Endothelial cell (in vitro differentiated cells): ENCODE data around the gene NCAPG2. TPM values are rescaled to one million over a fixed set of nuclear protein-coding genes. Genes with fewer than 3 reads are reported as not detected.

Source experiments
- DNase-seq: peaks from one replicate; pipeline ENCODE4 v3.0.0; 2021; ENCODE audit warnings: low spot score
- H3K27ac Mint-ChIP-seq: one replicate; pipeline ENCODE4 v1.8.0; 2021; ENCODE audit warnings: mixed read lengths, inconsistent platforms; ENCODE audit not compliant: unreplicated experiment
- H3K27me3 Mint-ChIP-seq: one replicate; pipeline ENCODE4 v1.8.0; 2021; ENCODE audit warnings: mild to moderate bottlenecking, moderate library complexity, mixed read lengths, inconsistent platforms; ENCODE audit not compliant: unreplicated experiment
- H3K36me3 Mint-ChIP-seq: one replicate; pipeline ENCODE4 v1.8.0; 2021; ENCODE audit warnings: mild to moderate bottlenecking, low read depth, mixed read lengths, inconsistent platforms; ENCODE audit not compliant: unreplicated experiment
- H3K4me1 Mint-ChIP-seq: one replicate; pipeline ENCODE4 v1.8.0; 2021; ENCODE audit warnings: mild to moderate bottlenecking, mixed read lengths, inconsistent platforms; ENCODE audit not compliant: unreplicated experiment
- H3K4me3 Mint-ChIP-seq: one replicate; pipeline ENCODE4 v1.8.0; 2021; ENCODE audit warnings: mild to moderate bottlenecking, mixed read lengths, inconsistent platforms; ENCODE audit not compliant: unreplicated experiment
- H3K9me3 Mint-ChIP-seq: one replicate; pipeline ENCODE4 v1.8.0; 2021; ENCODE audit warnings: mixed read lengths, inconsistent platforms; ENCODE audit not compliant: unreplicated experiment
- total RNA-seq: library from RNA; stranded (reverse); fragmentation: NEBNext Ultra II Directional; extraction: Animal tissue kit (Norgen Biotek cat#: 25700); gene quantifications from one replicate; pipeline ENCODE4 v1.2.1, GENCODE V29; 2021; ENCODE audit not compliant: unreplicated experiment
- TF ChIP-seq, protein P1 (sequence below): fragments of 200-600 bp; sonication (generic); IDR thresholded peaks from one replicate; pipeline ENCODE4 v1.5.0; 2021; ENCODE audit warnings: antibody characterized with exemption; ENCODE audit not compliant: unreplicated experiment

The NCAPG2 gene
- total RNA-seq, 1 donor from 2014 or later, result 25.6 TPM

DNA sequence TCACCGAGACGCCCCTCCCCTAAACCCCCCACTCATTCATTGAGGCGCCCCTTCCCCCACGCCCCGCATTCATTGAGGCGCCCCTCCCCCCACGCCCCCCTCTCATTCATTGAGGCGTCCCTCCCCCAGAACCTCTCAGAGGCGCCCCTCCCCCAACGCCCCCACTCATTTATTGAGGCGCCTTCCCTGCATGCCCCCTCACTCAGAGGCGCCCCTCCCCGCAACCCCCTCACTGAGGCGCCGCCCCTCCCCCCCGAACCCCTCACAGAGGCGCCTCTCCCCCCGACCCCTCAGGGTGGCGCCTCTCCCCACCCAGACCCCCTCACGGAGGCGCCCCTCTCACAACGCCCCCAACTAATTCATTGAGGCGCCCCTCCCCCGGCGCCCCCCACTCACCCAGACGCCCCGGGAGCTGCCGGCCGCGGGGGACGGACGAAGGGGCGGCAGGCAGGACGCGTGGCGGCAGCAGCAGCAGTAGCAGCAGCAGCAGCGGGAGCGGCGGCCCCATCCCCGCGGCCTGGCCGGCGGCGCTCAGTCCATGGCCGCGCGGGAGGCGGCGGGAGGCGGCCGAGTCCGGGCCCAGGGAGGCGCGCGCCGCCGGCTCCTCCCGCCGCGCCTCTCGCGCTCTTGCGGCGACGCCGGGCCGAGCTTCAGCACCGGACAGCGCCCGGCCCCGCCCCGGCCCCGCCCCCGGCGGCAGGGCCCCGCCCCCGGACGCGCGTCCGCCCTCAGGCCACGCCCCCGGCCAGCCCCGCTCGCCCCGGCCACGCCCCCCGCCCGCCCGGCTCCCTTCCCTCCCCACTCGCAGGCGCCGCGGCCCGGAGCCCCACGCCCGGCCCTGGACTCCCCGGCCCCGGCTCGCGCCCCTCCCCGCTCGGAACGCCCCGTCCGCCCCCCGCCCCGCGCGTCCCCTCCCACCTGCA, 117.2 kb downstream of the NCAPG2 start, which contains the start of gene PTPRN2:
Gene PTPRN2, minus strand, starts transcription at position 662 of the 923 bp plus-strand sequence.
- peaks cover 11% of the 10 kb centered on the region for H3K9me3 Mint-ChIP-seq
- H3K36me3 Mint-ChIP-seq, result peaks cover 2% of the 10 kb centered on the region
- H3K27me3 Mint-ChIP-seq, result peaks cover 9% of the 10 kb centered on the region
- DNase-seq, result peak; percentile 67
- H3K4me3 Mint-ChIP-seq, result no peak within 1 kb of the TSS
- H3K4me1 Mint-ChIP-seq, result no peaks in the 10 kb centered on the region
- TF ChIP-seq, protein P1, sequence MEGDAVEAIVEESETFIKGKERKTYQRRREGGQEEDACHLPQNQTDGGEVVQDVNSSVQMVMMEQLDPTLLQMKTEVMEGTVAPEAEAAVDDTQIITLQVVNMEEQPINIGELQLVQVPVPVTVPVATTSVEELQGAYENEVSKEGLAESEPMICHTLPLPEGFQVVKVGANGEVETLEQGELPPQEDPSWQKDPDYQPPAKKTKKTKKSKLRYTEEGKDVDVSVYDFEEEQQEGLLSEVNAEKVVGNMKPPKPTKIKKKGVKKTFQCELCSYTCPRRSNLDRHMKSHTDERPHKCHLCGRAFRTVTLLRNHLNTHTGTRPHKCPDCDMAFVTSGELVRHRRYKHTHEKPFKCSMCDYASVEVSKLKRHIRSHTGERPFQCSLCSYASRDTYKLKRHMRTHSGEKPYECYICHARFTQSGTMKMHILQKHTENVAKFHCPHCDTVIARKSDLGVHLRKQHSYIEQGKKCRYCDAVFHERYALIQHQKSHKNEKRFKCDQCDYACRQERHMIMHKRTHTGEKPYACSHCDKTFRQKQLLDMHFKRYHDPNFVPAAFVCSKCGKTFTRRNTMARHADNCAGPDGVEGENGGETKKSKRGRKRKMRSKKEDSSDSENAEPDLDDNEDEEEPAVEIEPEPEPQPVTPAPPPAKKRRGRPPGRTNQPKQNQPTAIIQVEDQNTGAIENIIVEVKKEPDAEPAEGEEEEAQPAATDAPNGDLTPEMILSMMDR, result no peak
- H3K27ac Mint-ChIP-seq, result no peak within 1 kb of the TSS

DNA sequence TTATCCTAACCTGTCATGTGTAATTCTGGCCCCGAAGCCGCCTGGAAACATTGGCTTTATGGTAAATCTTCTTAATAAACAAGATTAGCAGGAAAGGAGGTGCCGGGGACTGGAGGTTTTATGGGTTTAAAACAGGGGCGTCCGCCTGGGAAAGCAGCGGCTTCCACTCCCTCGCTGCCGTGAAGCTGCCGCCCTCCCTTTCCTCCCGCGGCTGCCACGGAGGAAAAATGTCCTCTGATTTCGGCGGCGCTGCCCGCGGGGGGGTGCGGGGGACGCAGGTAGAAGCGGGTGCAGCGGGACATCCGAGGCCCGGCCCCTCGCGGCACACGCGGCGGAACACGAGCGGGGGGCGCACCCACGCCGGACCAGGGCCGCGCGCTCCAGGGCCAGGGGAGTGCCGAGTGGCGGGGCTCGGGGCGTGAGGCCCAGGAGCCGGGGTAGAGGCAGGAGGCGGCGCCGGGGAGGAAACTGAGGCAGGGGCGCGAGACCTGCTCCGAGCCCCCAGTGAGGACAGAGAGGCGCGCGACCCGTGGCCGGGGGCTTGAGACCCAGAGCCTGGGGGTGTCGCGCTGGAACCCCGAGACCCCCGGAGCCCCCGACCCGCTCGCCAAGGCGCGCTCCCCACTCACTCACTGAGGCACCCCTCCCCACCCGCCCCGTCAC, 118.0 kb downstream of the NCAPG2 start:
- no peak for DNase-seq
- Mint-ChIP-seq H3K27me3 (peaks cover 7% of the 10 kb centered on the region), H3K4me3 (no peak overlapping the region), H3K27ac (no peak overlapping the region), H3K9me3 (peaks cover 11% of the 10 kb centered on the region), H3K4me1 (no peaks in the 10 kb centered on the region), H3K36me3 (no peaks in the 10 kb centered on the region)
- TF ChIP-seq, protein P1, result no peak

DNA sequence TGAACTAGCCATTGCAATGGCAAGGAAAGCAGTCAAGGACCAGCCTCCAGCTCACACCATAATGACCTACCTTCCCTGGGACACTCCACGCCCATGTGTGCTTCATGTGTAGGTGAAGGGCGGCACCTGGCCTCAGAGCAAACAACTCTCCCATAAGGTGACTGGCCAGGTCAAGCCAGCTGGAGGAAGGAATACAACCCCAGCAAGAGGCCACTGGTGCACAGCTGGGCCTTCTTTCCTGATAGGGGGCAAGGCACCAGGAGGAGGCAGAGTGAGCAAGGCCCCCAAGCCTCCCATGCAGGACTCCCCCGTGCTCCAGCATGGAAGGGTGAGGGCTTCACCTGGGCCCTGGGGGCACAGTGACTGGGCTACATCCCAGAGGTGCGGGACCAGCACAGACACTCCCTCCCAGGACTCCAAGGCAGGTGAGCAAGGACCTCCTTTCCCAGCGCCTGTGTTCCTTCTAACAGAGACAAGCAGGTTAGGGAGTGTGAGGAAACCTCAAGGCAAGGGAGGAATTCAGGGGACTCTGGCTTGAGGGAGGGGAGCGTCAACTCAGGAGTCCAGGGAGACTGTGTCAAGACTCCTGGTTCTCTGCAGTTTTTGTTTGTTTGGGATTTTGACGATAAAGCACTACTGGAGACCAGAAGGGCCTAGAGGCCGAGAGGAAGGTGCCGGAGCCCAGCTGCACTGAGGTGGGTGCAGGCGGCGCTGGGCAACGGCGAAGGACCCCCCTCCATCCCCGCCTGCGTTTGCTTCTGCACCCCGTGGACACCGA, 118.7 kb downstream of the NCAPG2 start:
- Mint-ChIP-seq H3K4me3 (peak overlapping the region; percentile 81), H3K27me3 (peaks cover 7% of the 10 kb centered on the region), H3K9me3 (peaks cover 16% of the 10 kb centered on the region), H3K36me3 (no peaks in the 10 kb centered on the region), H3K27ac (no peak overlapping the region), H3K4me1 (no peaks in the 10 kb centered on the region)
- DNase-seq, result no peak
- TF ChIP-seq, protein P1, result no peak

DNA sequence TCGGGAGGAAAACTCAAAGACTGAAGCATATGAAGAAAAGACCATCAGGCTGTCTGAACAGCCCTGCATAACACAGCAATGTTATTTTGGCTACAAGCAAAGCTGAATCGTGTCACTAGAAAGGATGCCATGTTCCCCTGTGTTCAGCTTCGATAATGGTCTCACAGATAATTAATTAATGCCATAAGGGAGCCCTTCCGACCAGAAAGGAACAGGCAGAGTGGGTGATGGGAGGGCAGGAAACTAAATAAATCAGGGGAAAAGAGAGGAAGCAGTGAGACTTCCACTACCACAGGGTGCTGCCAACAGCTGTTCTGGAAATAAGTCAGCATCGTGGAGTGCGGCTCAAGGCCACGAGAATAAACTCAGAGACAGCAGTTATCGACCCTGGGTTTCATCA, 120.2 kb downstream of the NCAPG2 start:
- Mint-ChIP-seq H3K9me3 (peaks cover 23% of the 10 kb centered on the region), H3K4me3 (no peak overlapping the region), H3K4me1 (no peaks in the 10 kb centered on the region), H3K27ac (no peak overlapping the region), H3K27me3 (peaks cover 5% of the 10 kb centered on the region), H3K36me3 (no peaks in the 10 kb centered on the region)
- DNase-seq, result no peak
- TF ChIP-seq, protein P1, result no peak
